Measurements from ENCODE around the gene PORCN. TPM values are rescaled to one million over a fixed set of nuclear protein-coding genes. Genes with fewer than 3 reads are reported as not detected.

PORCN gene
- total RNA-seq, 2 experiments from 2014 or later: 6.9 to 9.0 TPM

DNA sequence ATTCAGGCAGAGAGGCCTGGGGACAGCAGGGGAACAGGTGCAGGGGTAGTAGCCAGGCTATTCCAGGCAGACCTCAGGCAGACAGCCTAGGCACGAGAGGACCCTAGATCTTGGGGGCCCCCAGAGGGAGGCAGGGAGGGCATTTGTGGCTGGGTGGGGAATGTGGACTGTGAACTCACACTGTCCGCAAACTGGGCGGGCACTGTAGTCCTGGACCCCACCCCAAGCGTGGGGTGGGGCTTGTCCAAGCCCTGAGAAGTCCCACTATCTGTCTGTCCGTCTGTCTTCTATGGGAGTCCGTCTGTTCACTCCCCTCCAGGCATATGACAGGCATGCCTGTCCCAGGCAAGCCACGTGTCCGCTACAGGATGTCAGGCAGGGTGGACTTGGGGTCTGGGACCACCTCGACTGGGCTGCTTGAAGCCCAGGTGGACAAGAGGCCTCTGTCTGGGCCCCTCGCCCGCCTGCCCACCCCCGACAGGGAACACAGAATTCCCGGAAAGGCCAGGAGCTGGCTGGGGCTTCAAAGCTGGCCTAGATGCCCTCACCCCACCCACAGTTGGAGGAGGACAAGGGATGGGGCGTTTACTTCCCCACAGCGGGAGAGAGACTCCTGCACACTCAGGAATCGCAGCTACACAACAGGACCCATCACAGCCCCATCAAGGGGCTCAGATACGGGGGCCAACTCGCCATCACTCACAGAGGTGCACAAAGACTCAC, 38.5 kb upstream of the PORCN start, which contains the start of gene SLC38A5:
Gene SLC38A5 (minus strand): TSS at position 151 of the 723 bp plus-strand sequence. CDS start 2,336 bp downstream, outside the sequence.
- Mint-ChIP-seq H3K27ac (peak within 1 kb of the TSS; percentile 95), H3K36me3 (ENCODE audit: low read depth) (peaks cover 20% of the 10 kb centered on the region), H3K27me3 (no peaks in the 10 kb centered on the region), H3K4me3 (peak within 1 kb of the TSS; percentile 89), H3K4me1 (peaks cover 31% of the 10 kb centered on the region), H3K9me3 (ENCODE audit: low read depth) (no peaks in the 10 kb centered on the region)
- no peak for ATAC-seq
- POLR2A ChIA-PET: no interaction called here
- CTCF ChIA-PET: interaction anchor here (1.0 kb wide), 1 partner anchor 12 kb away, joined by 3 read pairs; no protein-coding TSS in a partner anchor
- DNase-seq: no peak
- intact Hi-C loops (cut with DNase I, micrococcal nuclease): loop anchor here in 1 of 2 experiments (10.0 kb wide), 1 partner anchor 105 kb away; the partner anchor contains the start of gene RBM3

DNA sequence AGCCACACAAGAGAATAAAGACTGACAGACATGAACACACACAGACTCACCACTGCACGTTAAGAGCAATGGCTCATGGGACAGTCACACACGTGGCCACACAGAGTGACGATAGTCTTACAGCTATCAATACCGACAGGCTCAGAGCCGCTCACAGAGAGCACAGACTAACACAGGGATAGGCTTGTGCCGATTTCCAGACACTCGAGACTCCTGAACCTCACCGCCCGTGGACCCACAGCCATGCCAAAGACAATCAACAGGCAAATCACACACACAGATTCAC, 38.0 kb upstream of the PORCN start:
- ATAC-seq (no peak), DNase-seq (no peak)
- POLR2A ChIA-PET: no interaction called here
- Mint-ChIP-seq H3K27me3 (no peaks in the 10 kb centered on the region), H3K9me3 (ENCODE audit: low read depth) (no peaks in the 10 kb centered on the region), H3K4me1 (peaks cover 26% of the 10 kb centered on the region), H3K36me3 (ENCODE audit: low read depth) (peaks cover 15% of the 10 kb centered on the region), H3K4me3 (no peak overlapping the region), H3K27ac (no peak overlapping the region)
- intact Hi-C loops (cut with DNase I, micrococcal nuclease): loop anchor here in 1 of 2 experiments (10.0 kb wide), 1 partner anchor 104 kb away; the partner anchor contains the start of gene RBM3
- CTCF ChIA-PET: no interaction called here

DNA sequence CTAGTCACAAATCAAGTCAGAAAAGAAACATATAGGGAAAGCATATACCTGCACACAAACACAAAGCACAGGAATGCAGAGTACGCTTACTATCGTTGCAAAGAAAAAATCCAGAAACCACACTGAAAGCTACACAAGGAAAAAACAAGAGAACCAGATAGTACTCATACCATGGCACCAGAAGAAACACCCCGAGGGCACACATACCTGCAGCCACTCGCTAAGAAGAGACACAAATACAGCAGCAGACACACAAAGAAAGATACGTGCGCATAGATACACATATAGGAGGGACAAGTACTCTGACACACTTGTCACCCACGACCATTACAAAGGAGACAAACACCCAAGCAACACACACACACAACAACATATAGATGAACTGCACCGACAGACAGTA, 37.3 kb upstream of the PORCN start:
- intact Hi-C loops (cut with DNase I, micrococcal nuclease): loop anchor here in 1 of 2 experiments (10.0 kb wide), 1 partner anchor 103 kb away; the partner anchor contains the start of gene RBM3
- H3K27ac Mint-ChIP-seq: no peak overlapping the region

DNA sequence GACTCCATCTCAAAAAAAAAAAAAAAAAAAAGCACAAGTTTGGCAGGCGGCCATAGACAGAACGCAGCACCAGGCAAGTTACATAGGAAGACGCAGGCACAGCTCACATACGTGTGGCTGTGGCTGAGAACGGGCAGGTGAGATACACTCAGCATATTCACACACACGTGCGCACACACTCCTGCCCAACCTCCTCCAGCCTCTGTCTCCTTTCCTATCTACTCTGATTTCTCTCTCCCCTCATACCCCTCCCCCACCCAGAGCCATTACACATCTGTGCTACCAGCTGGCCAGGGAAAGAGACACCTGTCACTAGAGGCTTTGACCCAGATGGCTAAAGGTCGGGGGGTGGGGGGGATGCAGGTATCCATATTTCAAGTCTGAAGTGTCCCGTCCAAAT, 36.6 kb upstream of the PORCN start:
- Mint-ChIP-seq H3K36me3 (ENCODE audit: low read depth) (peaks cover 17% of the 10 kb centered on the region), H3K4me1 (peaks cover 22% of the 10 kb centered on the region), H3K27ac (no peak overlapping the region), H3K27me3 (no peaks in the 10 kb centered on the region), H3K9me3 (ENCODE audit: low read depth) (no peaks in the 10 kb centered on the region), H3K4me3 (no peak overlapping the region)
- ATAC-seq (no peak), DNase-seq (no peak)
- POLR2A ChIA-PET: no interaction called here
- intact Hi-C loops (cut with DNase I, micrococcal nuclease): loop anchor here in 1 of 2 experiments (10.0 kb wide), 1 partner anchor 103 kb away; the partner anchor contains the start of gene RBM3
- CTCF ChIA-PET: no interaction called here

More for the DNA sequence above, 37.3 kb upstream of the PORCN start:
- DNase-seq: no peak
- Mint-ChIP-seq H3K4me1 (peaks cover 24% of the 10 kb centered on the region), H3K27me3 (no peaks in the 10 kb centered on the region), H3K36me3 (ENCODE audit: low read depth) (peaks cover 17% of the 10 kb centered on the region), H3K9me3 (ENCODE audit: low read depth) (no peaks in the 10 kb centered on the region), H3K4me3 (peak overlapping the region; percentile 14)
- ATAC-seq: no peak
- POLR2A ChIA-PET: no interaction called here
- CTCF ChIA-PET: no interaction called here

DNA sequence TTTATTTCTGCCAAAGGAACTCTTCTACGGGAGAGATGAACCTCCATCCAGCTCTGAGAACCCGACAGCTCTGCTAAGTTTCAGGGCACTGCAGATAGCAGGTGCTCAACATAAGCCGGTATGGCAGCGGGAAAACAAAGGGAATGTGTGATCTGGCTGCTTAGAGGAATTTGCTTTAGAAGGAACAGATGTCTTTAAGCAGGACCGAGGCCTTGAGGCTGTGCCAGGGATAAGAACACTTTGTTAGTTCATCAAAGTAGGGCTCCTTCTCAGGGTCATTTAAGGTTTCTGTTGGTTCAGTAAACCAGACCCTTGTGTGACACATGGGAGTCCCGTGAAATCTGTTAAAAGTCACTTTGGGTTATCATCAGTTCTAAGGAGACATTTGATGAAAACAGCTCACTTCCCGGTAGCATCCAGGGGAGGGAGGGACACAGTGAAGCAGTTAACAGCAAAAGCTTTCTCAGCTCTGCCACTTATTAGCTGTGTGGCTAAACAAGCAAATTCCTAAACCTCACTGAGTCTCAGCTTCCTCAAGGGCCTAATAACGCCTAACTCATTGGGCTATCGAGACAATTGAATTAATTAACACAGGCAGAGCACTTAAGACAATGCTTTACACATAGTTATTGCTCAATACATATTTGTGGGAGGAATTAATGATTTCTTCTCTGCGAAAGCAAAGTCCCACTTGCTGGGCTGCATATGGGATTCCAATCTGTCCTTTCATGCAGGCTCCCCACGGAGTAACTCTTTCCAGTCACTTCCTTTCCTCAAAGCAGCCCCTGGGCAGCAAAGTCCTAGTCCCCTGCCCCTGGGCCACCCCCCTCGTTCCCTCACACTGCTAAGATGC, 35.7 kb upstream of the PORCN start:
- H3K9me3 Mint-ChIP-seq (ENCODE audit: low read depth): no peaks in the 10 kb centered on the region
- H3K36me3 Mint-ChIP-seq (ENCODE audit: low read depth): peaks cover 18% of the 10 kb centered on the region
- ChIA-PET CTCF (interaction anchor here (0.5 to 0.7 kb wide), 2 partner anchors 76 to 553 kb away, joined by 3 read pairs; no protein-coding TSS in a partner anchor), POLR2A (no interaction called here)
- H3K27ac Mint-ChIP-seq: no peak overlapping the region
- intact Hi-C loops (cut with DNase I, micrococcal nuclease): loop anchor here in 1 of 2 experiments (10.0 kb wide), 1 partner anchor 102 kb away; the partner anchor contains the start of gene RBM3
- H3K4me3 Mint-ChIP-seq: no peak overlapping the region
- peaks cover 28% of the 10 kb centered on the region for H3K4me1 Mint-ChIP-seq
- no peaks in the 10 kb centered on the region for H3K27me3 Mint-ChIP-seq
- ATAC-seq (no peak), DNase-seq (no peak)

DNA sequence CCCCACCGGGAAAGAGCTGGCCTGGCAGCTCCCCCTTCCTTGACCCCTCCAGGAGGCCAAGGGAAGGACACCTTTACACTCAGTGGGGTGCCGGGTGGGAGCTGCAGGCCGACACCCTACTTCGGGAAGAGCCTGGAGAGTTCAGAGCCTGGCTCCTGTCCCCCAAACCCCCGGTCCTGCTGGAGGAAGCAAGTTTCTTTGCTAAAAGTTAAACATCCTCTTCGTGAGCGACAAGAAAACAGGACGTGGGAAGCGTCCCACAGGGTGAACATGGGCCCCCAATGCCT, 35.1 kb upstream of the PORCN start:
- no peak for ATAC-seq
- H3K4me1 Mint-ChIP-seq: peaks cover 30% of the 10 kb centered on the region
- DNase-seq: no peak
- ChIA-PET CTCF (interaction anchor here (0.5 to 0.7 kb wide), 2 partner anchors 75 to 553 kb away, joined by 3 read pairs; no protein-coding TSS in a partner anchor), POLR2A (interaction anchor here (0.6 kb wide), 1 partner anchor 21 kb away, joined by 3 read pairs; no protein-coding TSS in a partner anchor)
- H3K36me3 Mint-ChIP-seq (ENCODE audit: low read depth): peaks cover 18% of the 10 kb centered on the region
- H3K4me3 Mint-ChIP-seq: no peak overlapping the region
- H3K9me3 Mint-ChIP-seq (ENCODE audit: low read depth): no peaks in the 10 kb centered on the region
- H3K27ac Mint-ChIP-seq: no peak overlapping the region
- intact Hi-C loops (cut with DNase I, micrococcal nuclease): loop anchor here in 1 of 2 experiments (10.0 kb wide), 1 partner anchor 101 kb away; the partner anchor contains the start of gene RBM3
- H3K27me3 Mint-ChIP-seq: no peaks in the 10 kb centered on the region

DNA sequence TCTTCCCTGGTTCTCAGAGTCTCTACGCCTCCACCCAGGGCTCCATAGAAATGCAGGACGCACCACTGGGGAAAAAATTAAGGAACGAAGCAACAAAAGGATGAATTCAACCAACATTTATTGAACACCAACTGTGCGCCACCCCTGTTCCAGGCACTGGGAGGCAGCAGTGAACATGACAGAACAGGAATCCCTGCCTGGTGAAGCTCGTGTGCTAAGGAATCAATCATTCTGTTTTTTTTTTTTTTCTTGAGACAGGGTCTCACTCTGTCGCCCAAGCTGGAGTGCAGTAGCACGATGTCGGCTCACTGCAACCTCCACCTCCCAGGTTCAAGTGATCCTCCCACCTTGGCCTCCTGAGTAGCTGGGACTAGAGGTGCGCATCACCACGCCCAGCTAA, 34.7 kb upstream of the PORCN start:
- H3K4me1 Mint-ChIP-seq: peaks cover 32% of the 10 kb centered on the region
- DNase-seq: peak; percentile 56

DNA sequence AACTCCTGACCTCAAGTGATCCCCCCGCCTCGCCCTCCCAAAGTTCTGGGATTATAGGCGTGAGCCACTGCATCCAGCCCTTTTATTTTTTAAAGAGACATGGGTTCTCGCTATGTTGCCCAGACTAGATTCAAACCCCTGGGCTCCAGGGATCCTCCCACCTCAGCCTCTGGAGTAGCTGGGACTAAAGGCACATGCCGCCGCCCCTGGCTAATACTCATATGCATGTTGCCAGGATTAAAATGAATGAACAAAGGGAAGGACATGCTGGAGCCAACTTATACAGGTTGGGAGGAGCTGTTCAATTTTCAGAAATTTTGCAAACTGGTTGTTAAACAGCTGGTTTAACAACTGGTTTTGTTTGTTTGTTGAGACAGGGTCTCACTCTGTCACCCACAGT, 34.2 kb upstream of the PORCN start:
- intact Hi-C loops (cut with DNase I, micrococcal nuclease): loop anchor here (2.0 to 10.0 kb wide), 2 partner anchors 100 to 816 kb away; partner anchors contain the start of genes RBM3 (in 1 of the 2) and UXT (in 1 of the 2)
- Mint-ChIP-seq H3K27ac (peak overlapping the region; percentile 90), H3K27me3 (no peaks in the 10 kb centered on the region), H3K4me3 (peak overlapping the region; percentile 93), H3K9me3 (ENCODE audit: low read depth) (no peaks in the 10 kb centered on the region), H3K36me3 (ENCODE audit: low read depth) (peaks cover 24% of the 10 kb centered on the region), H3K4me1 (peaks cover 31% of the 10 kb centered on the region)
- ChIA-PET CTCF (interaction anchor here (0.7 to 0.9 kb wide), 2 partner anchors 23 to 75 kb away, joined by 3 read pairs; no protein-coding TSS in a partner anchor), POLR2A (no interaction called here)
- ATAC-seq (no peak), DNase-seq (no peak)

More for the DNA sequence above, 34.7 kb upstream of the PORCN start:
- ChIA-PET POLR2A (interaction anchor here (0.6 kb wide), 1 partner anchor 21 kb away, joined by 3 read pairs; no protein-coding TSS in a partner anchor), CTCF (interaction anchor here (0.9 kb wide), 1 partner anchor 24 kb away, joined by 3 read pairs; no protein-coding TSS in a partner anchor)
- intact Hi-C loops (cut with DNase I, micrococcal nuclease): loop anchor here (2.0 to 10.0 kb wide), 2 partner anchors 101 to 815 kb away; partner anchors contain the start of genes RBM3 (in 1 of the 2) and UXT (in 1 of the 2)
- Mint-ChIP-seq H3K27me3 (no peaks in the 10 kb centered on the region), H3K9me3 (ENCODE audit: low read depth) (no peaks in the 10 kb centered on the region), H3K36me3 (ENCODE audit: low read depth) (peaks cover 20% of the 10 kb centered on the region), H3K27ac (no peak overlapping the region), H3K4me3 (peak overlapping the region; percentile 93)
- no peak for ATAC-seq

DNA sequence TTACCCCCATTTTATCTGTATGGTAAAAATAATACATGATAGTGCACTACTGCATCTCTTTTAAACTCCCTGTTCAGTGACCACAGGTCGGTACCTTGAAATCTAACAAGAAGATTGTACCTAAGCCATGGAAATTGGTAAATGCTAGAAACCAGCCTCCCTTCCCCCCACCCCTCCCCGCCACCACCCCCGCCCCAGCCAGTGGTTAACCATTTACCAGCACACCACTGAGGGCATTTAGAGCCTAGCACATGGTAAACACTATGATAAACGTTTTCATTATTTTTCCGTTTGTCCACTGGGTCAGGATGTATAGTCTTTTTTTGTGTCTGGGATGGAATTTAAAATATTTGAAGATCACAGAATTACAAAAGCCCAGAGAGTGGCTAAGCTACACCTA, 33.5 kb upstream of the PORCN start:
- peaks cover 31% of the 10 kb centered on the region for H3K4me1 Mint-ChIP-seq

DNA sequence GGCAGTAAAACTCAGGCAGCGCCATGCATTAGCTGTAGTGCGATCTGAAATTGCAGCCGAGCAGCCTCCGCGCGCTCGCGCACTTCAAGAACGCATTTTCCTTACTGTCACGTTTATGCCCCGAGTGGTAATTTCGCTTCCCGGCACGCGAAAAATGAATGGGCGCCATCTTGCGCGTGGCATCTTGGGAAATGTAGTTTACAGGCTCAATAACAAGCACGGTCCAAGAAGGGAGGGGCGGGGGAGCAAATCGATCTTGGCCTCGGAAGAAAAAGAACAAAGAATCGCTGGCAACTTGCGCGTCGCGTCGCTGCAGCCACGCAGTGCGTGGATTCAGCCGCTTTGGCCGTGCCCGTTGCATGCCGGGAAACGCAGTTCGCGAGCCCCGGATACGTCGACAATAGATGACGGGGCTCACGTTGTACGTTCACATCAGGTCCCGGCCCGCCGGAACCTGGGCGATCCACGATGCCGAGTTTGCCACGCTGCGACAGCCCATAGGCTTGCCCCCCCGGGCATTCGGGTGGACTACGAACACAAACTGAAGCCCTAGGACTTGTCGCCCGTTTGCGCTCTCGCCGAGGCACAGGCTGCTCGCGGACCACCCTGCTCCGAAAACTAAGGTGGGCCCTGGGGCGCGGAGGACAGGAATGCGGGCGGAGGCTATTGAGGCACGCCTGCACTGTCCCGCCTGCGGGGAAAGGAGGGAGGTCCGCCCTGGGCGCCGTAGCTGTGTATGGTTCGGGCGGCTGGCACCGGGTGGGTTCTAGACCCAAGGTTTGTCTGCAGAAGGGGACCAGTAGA, 32.8 kb upstream of the PORCN start, which contains the start of gene FTSJ1:
Gene FTSJ1 (plus strand): TSS at position 426 of the 804 bp plus-strand sequence. CDS start 1,849 bp downstream, outside the sequence.
- DNase-seq (peak; percentile 88), ATAC-seq (peak; percentile 91)
- Mint-ChIP-seq H3K27ac (peak within 1 kb of the TSS; percentile 90), H3K4me3 (peak within 1 kb of the TSS; percentile 93), H3K9me3 (ENCODE audit: low read depth) (no peaks in the 10 kb centered on the region), H3K27me3 (no peaks in the 10 kb centered on the region), H3K36me3 (ENCODE audit: low read depth) (peaks cover 32% of the 10 kb centered on the region), H3K4me1 (peaks cover 36% of the 10 kb centered on the region)
- ChIA-PET POLR2A (interaction anchor here (0.6 to 0.7 kb wide), 2 partner anchors 28 to 44 kb away, joined by 3 to 4 read pairs; no protein-coding TSS in a partner anchor), CTCF (no interaction called here)
- intact Hi-C loops (cut with DNase I, micrococcal nuclease): loop anchor here (1.0 to 10.0 kb wide), 14 partner anchors 32 to 994 kb away; partner anchors contain the start of genes EBP (in 2 of the 2), PORCN (in 2 of the 2), RBM3 (in 2 of the 2) and TBC1D25 (in 2 of the 2)

More for the DNA sequence above, 33.5 kb upstream of the PORCN start:
- ChIA-PET POLR2A (interaction anchor here (0.6 to 0.7 kb wide), 2 partner anchors 29 to 45 kb away, joined by 3 to 4 read pairs; no protein-coding TSS in a partner anchor), CTCF (no interaction called here)
- intact Hi-C loops (cut with DNase I, micrococcal nuclease): loop anchor here (1.0 to 10.0 kb wide), 8 partner anchors 47 to 993 kb away; partner anchors contain the start of genes EBP (in 1 of the 2), HDAC6 (in 1 of the 2), RBM3 (in 1 of the 2) and SUV39H1 (in 1 of the 2)
- H3K36me3 Mint-ChIP-seq (ENCODE audit: low read depth): peaks cover 28% of the 10 kb centered on the region
- no peaks in the 10 kb centered on the region for H3K9me3 Mint-ChIP-seq (ENCODE audit: low read depth)
- H3K27ac Mint-ChIP-seq: peak overlapping the region; percentile 90
- DNase-seq: peak; percentile 37
- H3K4me3 Mint-ChIP-seq: peak overlapping the region; percentile 93
- H3K27me3 Mint-ChIP-seq: no peaks in the 10 kb centered on the region
- no peak for ATAC-seq

Data from activated CD4-positive, alpha-beta T cell treated with anti-CD3 and anti-CD28 coated beads for 36 hours (primary cell).